CD14-positive monocyte (primary cell): ENCODE results near the gene DESI2. TPM values are rescaled to one million over a fixed set of nuclear protein-coding genes. Genes with fewer than 3 reads are reported as not detected.

Source experiments
- DNase-seq, 3 donors: peaks; one replicate each; pipeline ENCODE4 v3.0.0-alpha.2; 2011 to 2022
- H2AFZ ChIP-seq: 2 replicates; pipeline ENCODE4 v1.6.0; 2012; ENCODE audit warnings: mild to moderate bottlenecking, low read depth, low read length, inconsistent platforms; ENCODE audit not compliant: insufficient read depth, poor library complexity, severe bottlenecking
- H3K27ac ChIP-seq, 2 donors: 1 replicate in 1 of 2; 2 replicates in 1 of 2; pipeline ENCODE4 v1.5.1; 2012 to 2013; ENCODE audit warnings: low read length in 2 of 2, control low read depth in 1 of 2, inconsistent platforms in 1 of 2, low read depth in 1 of 2, mild to moderate bottlenecking in 1 of 2
- H3K27me3 ChIP-seq, 2 donors: one replicate each; pipeline versions ENCODE4 v1.6.0 to v1.6.1; 2011 to 2013; ENCODE audit warnings: low read length in 2 of 2; ENCODE audit not compliant: control insufficient read depth in 2 of 2, insufficient read depth in 2 of 2
- H3K36me3 ChIP-seq, 2 donors: replicated peaks in 1 of 2; 1 replicate in 1 of 2; 2 replicates in 1 of 2; pipeline versions ENCODE4 v1.5.1 to v1.6.1; 2012 to 2013; ENCODE audit warnings: low read length in 2 of 2, control low read depth in 1 of 2, inconsistent platforms in 1 of 2, mild to moderate bottlenecking in 1 of 2; ENCODE audit not compliant: insufficient read depth in 2 of 2, control insufficient read depth in 1 of 2
- H3K4me1 ChIP-seq, 2 donors: 1 replicate in 1 of 2; 2 replicates in 1 of 2; pipeline versions ENCODE4 v1.5.1 to v1.6.1; 2012 to 2013; ENCODE audit warnings: low read length in 2 of 2, control low read depth in 1 of 2, inconsistent platforms in 1 of 2, mild to moderate bottlenecking in 1 of 2, moderate library complexity in 1 of 2; ENCODE audit not compliant: insufficient read depth in 2 of 2, control insufficient read depth in 1 of 2
- H3K4me2 ChIP-seq: replicated peaks from 2 replicates; pipeline ENCODE3; 2012; ENCODE audit warnings: low read length, moderate library complexity, mild to moderate bottlenecking; ENCODE audit not compliant: poor library complexity, severe bottlenecking; ENCODE audit errors: extremely low read depth
- H3K4me3 ChIP-seq, 3 experiments: fragments of 200-600 bp in 1 of 3; sonication (generic) in 1 of 3; replicated peaks in 1 of 3; 1 replicate in 2 of 3; 2 replicates in 1 of 3; pipeline ENCODE4 v1.5.1; 2011 to 2013; ENCODE audit warnings: low read length in 3 of 3, mild to moderate bottlenecking in 3 of 3, control low read depth in 2 of 3, low read depth in 2 of 3, inconsistent platforms in 1 of 3, moderate library complexity in 1 of 3
- H3K79me2 ChIP-seq: 2 replicates; pipeline ENCODE4 v1.6.0; 2012; ENCODE audit warnings: mild to moderate bottlenecking, control low read depth, inconsistent platforms, low read length, moderate library complexity; ENCODE audit not compliant: insufficient read depth
- H3K9ac ChIP-seq: 2 replicates; pipeline ENCODE4 v1.6.0; 2017; ENCODE audit warnings: low read length, mild to moderate bottlenecking; ENCODE audit not compliant: insufficient read depth, poor library complexity, severe bottlenecking
- H3K9me3 ChIP-seq, 2 donors: replicated peaks in 1 of 2; 1 replicate in 1 of 2; 2 replicates in 1 of 2; pipeline versions ENCODE4 v1.5.1 to v1.6.1; 2012 to 2013; ENCODE audit warnings: low read length in 2 of 2, control low read depth in 1 of 2; ENCODE audit not compliant: control insufficient read depth in 1 of 2, insufficient read depth in 1 of 2
- H4K20me1 ChIP-seq: 2 replicates; pipeline ENCODE4 v1.6.0; 2012; ENCODE audit warnings: mild to moderate bottlenecking, low read length, control low read depth, moderate library complexity; ENCODE audit not compliant: insufficient read depth
- H3K27ac Mint-ChIP-seq, 7 donors: one replicate each; pipeline ENCODE4 v1.8.0; 2020; ENCODE audit warnings: mild to moderate bottlenecking in 7 of 7, mixed read lengths in 7 of 7, moderate library complexity in 6 of 7, inconsistent platforms in 2 of 7
- H3K27me3 Mint-ChIP-seq, 3 donors: one replicate each; pipeline ENCODE4 v1.8.0; 2021 to 2022; ENCODE audit warnings: low read depth in 3 of 3, mild to moderate bottlenecking in 3 of 3, mixed read lengths in 3 of 3, moderate library complexity in 3 of 3, inconsistent platforms in 1 of 3
- H3K36me3 Mint-ChIP-seq, 2 donors: one replicate each; pipeline ENCODE4 v1.8.0; 2020; ENCODE audit warnings: mixed read lengths in 2 of 2, inconsistent platforms in 1 of 2, mild to moderate bottlenecking in 1 of 2
- H3K4me1 Mint-ChIP-seq: one replicate; pipeline ENCODE4 v1.8.0; 2020; ENCODE audit warnings: mild to moderate bottlenecking, mixed read lengths
- H3K4me3 Mint-ChIP-seq, 2 donors: one replicate each; pipeline ENCODE4 v1.8.0; 2020; ENCODE audit warnings: mild to moderate bottlenecking in 2 of 2, mixed read lengths in 2 of 2, moderate library complexity in 1 of 2
- H3K9me3 Mint-ChIP-seq, 7 donors: one replicate each; pipeline ENCODE4 v1.8.0; 2020 to 2022; ENCODE audit warnings: mixed read lengths in 7 of 7, mild to moderate bottlenecking in 6 of 7, moderate library complexity in 6 of 7, inconsistent platforms in 2 of 7
- WGBS: methylation state at CpG from one replicate; pipeline ENCODE4 v1.1.5; 2013; ENCODE audit warnings: missing lambda C conversion rate; ENCODE audit not compliant: insufficient coverage; 5-methylcytosine and 5-hydroxymethylcytosine counted together
- intact Hi-C, 2 donors: fragments of 100-400 bp; cut with micrococcal nuclease; formaldehyde crosslinking; loops; one replicate each; pipeline versions ENCODE4 v1.15.0 to v1.15.1; 2023
- polyA plus RNA-seq, 3 donors: library from polyadenylated mRNA; depleted of rRNA in 1 of 3; unstranded in 2 of 3; stranded (reverse) in 1 of 3; fragments of 300-500 nt in 2 of 3; fragments of >200 nt in 1 of 3; fragmentation: Illumina TruSeq in 2 of 3; gene quantifications; 1 replicate in 2 of 3; 2 replicates in 1 of 3; pipeline ENCODE4 v1.2.3, GENCODE V29; 2012 to 2021
- TF ChIP-seq, protein P1 (sequence below): fragments of 200-600 bp; IDR thresholded peaks from one replicate; pipeline ENCODE4 v1.8.0; 2022; ENCODE audit warnings: antibody characterized with exemption, mild to moderate bottlenecking

The DESI2 gene
- polyA plus RNA-seq, 3 donors: 10.5 to 12.0 (median 11.2) TPM

DNA sequence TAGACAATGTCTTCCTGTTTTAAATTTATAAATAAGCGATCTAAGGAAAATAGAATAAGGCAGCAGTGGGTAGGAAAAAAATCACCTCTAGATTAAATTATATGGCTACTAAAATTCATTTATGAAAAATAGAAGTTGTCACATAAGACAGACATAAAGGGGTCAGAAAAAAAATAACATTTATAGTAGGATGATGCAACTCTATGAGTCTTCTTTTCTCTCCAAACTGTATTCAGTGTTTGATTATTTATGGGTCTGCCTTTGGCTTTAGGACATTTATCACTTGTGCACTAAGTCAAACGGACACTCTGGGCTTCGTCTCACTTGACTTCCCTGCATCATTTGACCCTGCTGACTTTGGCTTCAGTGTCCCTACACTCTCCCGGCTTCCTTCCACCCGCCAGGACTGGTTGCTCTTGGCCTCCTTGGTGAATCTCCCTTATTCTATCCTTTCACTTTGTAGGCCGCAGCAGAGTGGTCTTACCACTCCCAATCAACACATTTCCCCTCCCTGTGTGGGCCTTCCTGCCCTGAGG, 47.0 kb upstream of the DESI2 start:
- Histone ChIP-seq H3K4me2 (no peak overlapping the region), H3K9me3 (no peaks in the 10 kb centered on the region), H3K27me3 (no peaks in the 10 kb centered on the region), H3K9ac (no peak overlapping the region), H4K20me1 (no peaks in the 10 kb centered on the region), H3K36me3 (no peaks in the 10 kb centered on the region), H3K27ac (no peak overlapping the region), H3K4me1 (peaks cover 5 to 7% of the 10 kb centered on the region in 2 donors), H3K4me3 (no peak overlapping the region), H2AFZ (no peak overlapping the region), H3K79me2 (no peaks in the 10 kb centered on the region)
- H3K9me3 Mint-ChIP-seq: peaks cover 0 to 3% (median 0%) of the 10 kb centered on the region in 7 donors
- no peak overlapping the region for H3K27ac Mint-ChIP-seq
- no peak for DNase-seq
- TF ChIP-seq, protein P1, sequence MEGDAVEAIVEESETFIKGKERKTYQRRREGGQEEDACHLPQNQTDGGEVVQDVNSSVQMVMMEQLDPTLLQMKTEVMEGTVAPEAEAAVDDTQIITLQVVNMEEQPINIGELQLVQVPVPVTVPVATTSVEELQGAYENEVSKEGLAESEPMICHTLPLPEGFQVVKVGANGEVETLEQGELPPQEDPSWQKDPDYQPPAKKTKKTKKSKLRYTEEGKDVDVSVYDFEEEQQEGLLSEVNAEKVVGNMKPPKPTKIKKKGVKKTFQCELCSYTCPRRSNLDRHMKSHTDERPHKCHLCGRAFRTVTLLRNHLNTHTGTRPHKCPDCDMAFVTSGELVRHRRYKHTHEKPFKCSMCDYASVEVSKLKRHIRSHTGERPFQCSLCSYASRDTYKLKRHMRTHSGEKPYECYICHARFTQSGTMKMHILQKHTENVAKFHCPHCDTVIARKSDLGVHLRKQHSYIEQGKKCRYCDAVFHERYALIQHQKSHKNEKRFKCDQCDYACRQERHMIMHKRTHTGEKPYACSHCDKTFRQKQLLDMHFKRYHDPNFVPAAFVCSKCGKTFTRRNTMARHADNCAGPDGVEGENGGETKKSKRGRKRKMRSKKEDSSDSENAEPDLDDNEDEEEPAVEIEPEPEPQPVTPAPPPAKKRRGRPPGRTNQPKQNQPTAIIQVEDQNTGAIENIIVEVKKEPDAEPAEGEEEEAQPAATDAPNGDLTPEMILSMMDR: no peak
- intact Hi-C loops: loop anchor here in 1 of 2 donors (10.0 kb wide), 1 partner anchor 439 kb away; no protein-coding TSS in a partner anchor
- H3K27me3 Mint-ChIP-seq: peaks cover 2 to 3% (median 2%) of the 10 kb centered on the region in 3 donors
- 98% methylated on average over 5 of the region's 6 CpGs for WGBS
- H3K36me3 Mint-ChIP-seq: no peaks in the 10 kb centered on the region
- H3K4me1 Mint-ChIP-seq: peaks cover 13% of the 10 kb centered on the region
- no peak overlapping the region for H3K4me3 Mint-ChIP-seq

DNA sequence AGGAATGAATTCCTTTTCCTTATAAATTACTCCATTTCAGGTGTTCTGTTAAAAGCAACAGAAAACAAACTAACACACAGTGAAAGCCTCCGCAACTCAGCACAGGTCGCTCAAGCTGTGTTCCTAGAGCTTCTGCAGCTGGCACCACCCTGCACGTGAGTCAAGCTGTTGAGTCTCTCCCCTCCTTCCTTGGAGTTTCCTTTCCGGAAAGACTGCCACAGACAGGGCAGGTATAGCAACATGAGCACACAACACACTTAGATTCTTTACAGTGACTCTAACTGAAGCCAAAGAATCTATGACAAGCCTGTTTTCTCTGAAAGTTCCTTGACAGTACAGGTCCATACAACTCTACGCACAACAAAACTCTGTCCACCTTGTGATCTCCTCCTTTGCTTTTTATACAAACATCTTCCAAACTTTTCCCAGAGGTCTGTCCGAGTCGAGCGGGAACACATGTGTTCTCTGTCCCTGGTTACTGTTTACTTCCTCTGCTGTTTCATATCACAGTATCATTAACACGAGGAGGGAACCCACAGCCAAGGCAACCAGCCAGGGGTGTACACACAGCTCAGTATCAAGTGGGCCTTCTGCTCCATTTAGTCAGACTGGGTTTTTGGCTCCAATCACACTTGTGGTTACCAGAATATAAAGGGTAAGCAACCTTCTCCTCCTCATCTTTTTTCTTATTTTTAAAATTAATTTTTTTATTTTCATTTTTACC, 38.7 kb upstream of the DESI2 start:
- Histone ChIP-seq H3K27ac (no peak overlapping the region), H3K9me3 (no peaks in the 10 kb centered on the region), H2AFZ (no peak overlapping the region), H3K4me2 (no peak overlapping the region), H3K9ac (no peak overlapping the region), H3K4me1 (no peaks in the 10 kb centered on the region), H3K27me3 (no peaks in the 10 kb centered on the region), H3K79me2 (no peaks in the 10 kb centered on the region), H3K4me3 (no peak overlapping the region), H4K20me1 (no peaks in the 10 kb centered on the region), H3K36me3 (no peaks in the 10 kb centered on the region)
- TF ChIP-seq, protein P1: no peak
- H3K4me1 Mint-ChIP-seq: no peaks in the 10 kb centered on the region
- H3K27ac Mint-ChIP-seq: no peak overlapping the region
- DNase-seq: no peak
- intact Hi-C loops: no loop called here
- no peaks in the 10 kb centered on the region for H3K27me3 Mint-ChIP-seq
- no peaks in the 10 kb centered on the region for H3K36me3 Mint-ChIP-seq
- peaks cover 0 to 8% (median 0%) of the 10 kb centered on the region in 7 donors for H3K9me3 Mint-ChIP-seq
- H3K4me3 Mint-ChIP-seq: no peak overlapping the region
- WGBS: 84% methylated on average over 9 of the region's 9 CpGs
